Panc1 (cell line): ENCODE measurements around the gene ROPN1L. TPM values are rescaled to one million over a fixed set of nuclear protein-coding genes. Genes with fewer than 3 reads are reported as not detected.

Source experiments
- ATAC-seq: fragments of 200-7000 bp; cut with Tn5 transposase; 2 replicates; pipeline ENCODE4 v1.9.1; 2020; ENCODE audit warnings: mild to moderate bottlenecking, moderate library complexity
- BruUV-seq: library from RNA; stranded (reverse); fragments of 400-500 nt; replicated peaks from 2 replicates; lab custom pipeline; 2021; lab: Mats Ljungman, UMichigan
- CTCF ChIA-PET: fragments of 300-600 bp; sonication (Branson Sonifier 250); formaldehyde crosslinking; loops from one replicate; lab custom pipeline; 2022; ENCODE audit warnings: antibody characterized with exemption; lab: Charles Lee
- POLR2A ChIA-PET: fragments of 300-600 bp; sonication (Branson Sonifier 250); formaldehyde crosslinking; loops from one replicate; lab custom pipeline; 2022; ENCODE audit warnings: antibody characterized with exemption; lab: Charles Lee
- DNase-seq: peaks from one replicate; pipeline ENCODE4 v3.0.0-alpha.2; 2010; ENCODE audit warnings: low read depth, low spot score
- H3K27ac ChIP-seq: 2 replicates; pipeline ENCODE4 v1.5.1; 2011; ENCODE audit warnings: mild to moderate bottlenecking, low read length, inconsistent platforms
- H3K27me3 ChIP-seq: fragments of 200-500 bp; sonication (Bioruptor generic); 2 replicates; pipeline ENCODE4 v1.6.0; 2014; ENCODE audit warnings: low read length, inconsistent platforms; ENCODE audit not compliant: control insufficient read depth, insufficient read depth
- H3K36me3 ChIP-seq: fragments of 200-500 bp; sonication (Bioruptor generic); 2 replicates; pipeline ENCODE4 v1.5.1; 2014; ENCODE audit warnings: inconsistent platforms, mild to moderate bottlenecking, low read length, moderate library complexity; ENCODE audit not compliant: control insufficient read depth, insufficient read depth
- H3K4me1 ChIP-seq: 2 replicates; pipeline ENCODE4 v1.5.1; 2011; ENCODE audit warnings: inconsistent platforms, mild to moderate bottlenecking, low read length, moderate library complexity; ENCODE audit not compliant: control insufficient read depth, insufficient read depth
- H3K4me3 ChIP-seq, 2 experiments: 2 replicates each; pipeline ENCODE4 v1.5.1; 2011 to 2012; ENCODE audit warnings: low read depth in 2 of 2, low read length in 2 of 2, mild to moderate bottlenecking in 2 of 2, inconsistent platforms in 1 of 2, moderate library complexity in 1 of 2
- H3K9me3 ChIP-seq: fragments of 200-500 bp; sonication (Bioruptor generic); 2 replicates; pipeline ENCODE4 v1.5.1; 2014; ENCODE audit warnings: low read depth, mild to moderate bottlenecking, inconsistent platforms, low read length, moderate library complexity; ENCODE audit not compliant: control insufficient read depth, insufficient read depth
- POLR2AphosphoS5 ChIP-seq: IDR thresholded peaks from 2 replicates; pipeline ENCODE4 v1.6.1; 2012; ENCODE audit warnings: mild to moderate bottlenecking, low read depth, low read length, moderate library complexity
- SIN3A ChIP-seq: IDR thresholded peaks from 2 replicates; pipeline ENCODE4 v1.6.1; 2012; ENCODE audit warnings: low read depth, mild to moderate bottlenecking, low read length, moderate library complexity, borderline replicate concordance; ENCODE audit not compliant: insufficient read depth
- TCF7L2 ChIP-seq: IDR thresholded peaks from 2 replicates; pipeline ENCODE4 v1.6.1; 2011; ENCODE audit warnings: mild to moderate bottlenecking, low read depth, low read length, inconsistent platforms
- in situ Hi-C: cut with HindIII; loops from 2 replicates; pipeline ENCODE4 v1.10.0; 2016; ENCODE audit warnings: low sequenced_read_pairs, low pct_unique_long_range_greater_than_20kb
- intact Hi-C: fragments of 100-400 bp; cut with micrococcal nuclease; formaldehyde crosslinking; loops from one replicate; pipeline ENCODE4 v1.10.0; 2022; ENCODE audit not compliant: unreplicated experiment
- total RNA-seq: library from RNA; stranded (reverse); gene quantifications from one replicate; pipeline ENCODE4 v1.2.1, GENCODE V29; 2021; ENCODE audit not compliant: unreplicated experiment
- TF ChIP-seq, protein P1 (sequence below), 2 experiments: IDR thresholded peaks; 2 replicates each; pipeline ENCODE4 v1.6.1; 2011 to 2012; ENCODE audit warnings: low read depth in 2 of 2, control low read depth in 1 of 2, low read length in 1 of 2, mild to moderate bottlenecking in 1 of 2, moderate library complexity in 1 of 2; ENCODE audit not compliant: insufficient read depth in 1 of 2
- TF ChIP-seq, protein P2 (sequence below): fragments of 450-650 bp; IDR thresholded peaks from 2 replicates; pipeline ENCODE4 v1.5.1; 2017; ENCODE audit warnings: mild to moderate bottlenecking

ROPN1L gene
- total RNA-seq, 1 experiment from 2014 or later: 3.0 TPM

DNA sequence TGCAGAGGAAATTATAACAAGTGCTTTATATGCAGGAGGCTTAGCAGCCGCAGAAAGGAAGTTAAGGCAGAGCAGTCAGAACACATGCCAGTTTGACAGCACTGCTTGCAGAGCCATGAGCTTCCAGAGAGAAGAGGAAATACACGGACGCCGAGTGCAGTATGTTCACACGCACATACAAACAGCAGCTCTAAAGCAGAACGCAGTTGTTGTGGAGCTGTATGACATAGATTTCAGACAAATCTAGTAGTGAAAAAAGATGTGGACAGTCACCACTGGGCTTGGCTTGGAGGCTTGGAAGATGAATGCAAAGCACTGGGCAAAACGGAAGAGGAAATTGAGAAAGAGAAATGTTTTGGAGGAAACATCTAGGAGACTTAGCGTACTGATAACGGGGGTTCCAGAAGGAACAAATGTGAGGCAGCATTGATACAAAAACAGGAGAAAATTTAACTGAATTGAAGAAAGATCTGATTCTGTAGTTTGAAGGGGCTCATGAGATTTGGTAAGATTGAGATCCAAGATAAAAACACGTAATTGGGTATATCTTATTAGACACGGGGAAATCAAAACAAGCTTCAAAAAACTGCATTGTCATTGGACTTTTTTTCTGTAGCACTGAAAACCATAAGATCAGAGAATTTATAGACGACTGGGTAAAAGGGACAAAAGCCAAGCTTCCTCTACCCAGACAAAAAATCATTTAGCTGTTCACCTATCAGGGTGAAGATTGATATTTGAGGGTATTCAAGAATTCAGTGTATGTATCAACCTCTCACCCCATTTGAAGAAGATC lies 19.6 kb upstream of the ROPN1L start:
- intact Hi-C loops: no loop called here
- Histone ChIP-seq H3K36me3 (peaks cover 48% of the 10 kb centered on the region), H3K9me3 (no peaks in the 10 kb centered on the region), H3K27ac (no peak overlapping the region), H3K4me1 (no peaks in the 10 kb centered on the region), H3K4me3 (no peak overlapping the region), H3K27me3 (no peaks in the 10 kb centered on the region)
- DNase-seq (no peak), ATAC-seq (no peak)
- POLR2A ChIA-PET: no interaction called here
- CTCF ChIA-PET: no interaction called here
- in situ Hi-C loops: no loop called here
- TF ChIP-seq, protein P1, sequence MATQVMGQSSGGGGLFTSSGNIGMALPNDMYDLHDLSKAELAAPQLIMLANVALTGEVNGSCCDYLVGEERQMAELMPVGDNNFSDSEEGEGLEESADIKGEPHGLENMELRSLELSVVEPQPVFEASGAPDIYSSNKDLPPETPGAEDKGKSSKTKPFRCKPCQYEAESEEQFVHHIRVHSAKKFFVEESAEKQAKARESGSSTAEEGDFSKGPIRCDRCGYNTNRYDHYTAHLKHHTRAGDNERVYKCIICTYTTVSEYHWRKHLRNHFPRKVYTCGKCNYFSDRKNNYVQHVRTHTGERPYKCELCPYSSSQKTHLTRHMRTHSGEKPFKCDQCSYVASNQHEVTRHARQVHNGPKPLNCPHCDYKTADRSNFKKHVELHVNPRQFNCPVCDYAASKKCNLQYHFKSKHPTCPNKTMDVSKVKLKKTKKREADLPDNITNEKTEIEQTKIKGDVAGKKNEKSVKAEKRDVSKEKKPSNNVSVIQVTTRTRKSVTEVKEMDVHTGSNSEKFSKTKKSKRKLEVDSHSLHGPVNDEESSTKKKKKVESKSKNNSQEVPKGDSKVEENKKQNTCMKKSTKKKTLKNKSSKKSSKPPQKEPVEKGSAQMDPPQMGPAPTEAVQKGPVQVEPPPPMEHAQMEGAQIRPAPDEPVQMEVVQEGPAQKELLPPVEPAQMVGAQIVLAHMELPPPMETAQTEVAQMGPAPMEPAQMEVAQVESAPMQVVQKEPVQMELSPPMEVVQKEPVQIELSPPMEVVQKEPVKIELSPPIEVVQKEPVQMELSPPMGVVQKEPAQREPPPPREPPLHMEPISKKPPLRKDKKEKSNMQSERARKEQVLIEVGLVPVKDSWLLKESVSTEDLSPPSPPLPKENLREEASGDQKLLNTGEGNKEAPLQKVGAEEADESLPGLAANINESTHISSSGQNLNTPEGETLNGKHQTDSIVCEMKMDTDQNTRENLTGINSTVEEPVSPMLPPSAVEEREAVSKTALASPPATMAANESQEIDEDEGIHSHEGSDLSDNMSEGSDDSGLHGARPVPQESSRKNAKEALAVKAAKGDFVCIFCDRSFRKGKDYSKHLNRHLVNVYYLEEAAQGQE (IDR thresholded peaks at IDR 0.05; ENCODE audit: insufficient read depth in 1 of 2, low read depth in 2 of 2, low read length in 1 of 2): no peak
- no peak for TF ChIP-seq TCF7L2
- TF ChIP-seq, protein P2, sequence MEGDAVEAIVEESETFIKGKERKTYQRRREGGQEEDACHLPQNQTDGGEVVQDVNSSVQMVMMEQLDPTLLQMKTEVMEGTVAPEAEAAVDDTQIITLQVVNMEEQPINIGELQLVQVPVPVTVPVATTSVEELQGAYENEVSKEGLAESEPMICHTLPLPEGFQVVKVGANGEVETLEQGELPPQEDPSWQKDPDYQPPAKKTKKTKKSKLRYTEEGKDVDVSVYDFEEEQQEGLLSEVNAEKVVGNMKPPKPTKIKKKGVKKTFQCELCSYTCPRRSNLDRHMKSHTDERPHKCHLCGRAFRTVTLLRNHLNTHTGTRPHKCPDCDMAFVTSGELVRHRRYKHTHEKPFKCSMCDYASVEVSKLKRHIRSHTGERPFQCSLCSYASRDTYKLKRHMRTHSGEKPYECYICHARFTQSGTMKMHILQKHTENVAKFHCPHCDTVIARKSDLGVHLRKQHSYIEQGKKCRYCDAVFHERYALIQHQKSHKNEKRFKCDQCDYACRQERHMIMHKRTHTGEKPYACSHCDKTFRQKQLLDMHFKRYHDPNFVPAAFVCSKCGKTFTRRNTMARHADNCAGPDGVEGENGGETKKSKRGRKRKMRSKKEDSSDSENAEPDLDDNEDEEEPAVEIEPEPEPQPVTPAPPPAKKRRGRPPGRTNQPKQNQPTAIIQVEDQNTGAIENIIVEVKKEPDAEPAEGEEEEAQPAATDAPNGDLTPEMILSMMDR: no peak
- no peak for TF ChIP-seq SIN3A
- no peak for TF ChIP-seq POLR2AphosphoS5
- BruUV-seq: no TSS peak

DNA sequence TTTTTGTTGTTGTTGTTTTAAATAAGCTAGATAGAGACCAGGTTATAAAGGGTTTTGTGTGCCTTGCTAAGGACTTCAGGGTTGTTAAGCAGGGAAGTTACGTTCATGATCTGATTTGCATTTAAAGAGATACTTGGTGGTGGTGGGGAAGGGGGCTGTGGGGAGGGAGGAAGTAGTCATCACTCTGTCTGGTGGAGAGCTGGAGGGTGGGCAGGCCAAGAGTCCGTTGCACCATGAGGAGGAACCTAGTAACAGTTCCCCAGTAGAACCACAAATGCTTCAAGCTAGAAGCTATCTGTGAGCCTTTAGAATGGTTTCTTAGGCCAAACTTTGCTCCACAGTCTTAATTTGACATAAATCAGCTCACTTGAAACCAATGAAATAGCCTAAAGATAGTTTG lies 18.7 kb upstream of the ROPN1L start:
- POLR2A ChIA-PET: no interaction called here
- H3K4me1 ChIP-seq: no peaks in the 10 kb centered on the region
- DNase-seq: no peak
- no peak overlapping the region for H3K4me3 ChIP-seq
- H3K9me3 ChIP-seq: no peaks in the 10 kb centered on the region
- intact Hi-C loops: no loop called here
- CTCF ChIA-PET: interaction anchor here (1.9 kb wide), 1 partner anchor 139 kb away, joined by 6 read pairs; no protein-coding TSS in a partner anchor
- no TSS peak for BruUV-seq
- ATAC-seq: no peak
- in situ Hi-C loops: no loop called here
- no peaks in the 10 kb centered on the region for H3K27me3 ChIP-seq
- TF ChIP-seq SIN3A (no peak), POLR2AphosphoS5 (no peak), TCF7L2 (no peak)
- TF ChIP-seq, protein P1 (IDR thresholded peaks at IDR 0.05; ENCODE audit: insufficient read depth in 1 of 2, low read depth in 2 of 2, low read length in 1 of 2): no peak
- TF ChIP-seq, protein P2: no peak
- H3K27ac ChIP-seq: no peak overlapping the region
- H3K36me3 ChIP-seq: peaks cover 50% of the 10 kb centered on the region
